ENCODE measurements around the gene PEDS1.

PEDS1 gene

DNA sequence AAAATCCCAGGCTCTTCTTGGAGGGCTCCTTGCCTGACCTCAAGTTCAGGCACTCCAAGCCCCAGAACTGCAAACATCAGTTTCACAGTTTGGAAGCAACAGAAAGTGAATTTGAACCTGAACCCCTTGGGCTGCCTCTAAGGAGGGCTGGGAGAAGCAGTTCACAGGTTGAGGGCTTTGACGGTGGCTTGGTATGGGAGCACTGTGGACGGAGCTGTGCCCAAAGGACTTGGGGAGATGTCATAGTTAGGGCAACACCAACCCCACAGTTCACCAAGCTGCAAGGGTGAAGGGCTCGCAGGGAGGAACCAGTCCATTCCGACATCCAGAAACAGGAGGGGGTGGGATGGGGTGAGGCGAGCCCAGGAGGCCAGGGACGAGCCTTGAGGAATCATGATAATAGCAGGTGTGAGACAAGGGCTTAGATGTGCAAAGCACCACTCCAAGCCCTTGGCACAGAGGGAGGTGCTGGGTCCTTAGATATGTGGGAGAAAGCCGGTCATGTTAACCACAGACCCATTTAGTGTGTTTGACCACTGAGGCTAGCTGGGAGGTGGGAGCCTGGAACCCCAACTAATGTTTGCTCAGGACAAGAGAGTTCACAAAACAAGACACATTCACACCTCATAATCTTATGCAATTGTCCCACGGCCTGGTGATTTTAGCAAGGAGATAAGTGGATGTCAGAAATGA lies 41.5 kb upstream of the PEDS1 start:
- H3K4me3 ChIP-seq (ENCODE audit: low read length) = no peak overlapping the region
- H3K36me3 ChIP-seq (ENCODE audit: control insufficient read depth, low read depth, low read length) = no peaks in the 10 kb centered on the region
- H3K4me1 ChIP-seq (ENCODE audit: control insufficient read depth, low read depth, low read length) = peaks cover 17% of the 10 kb centered on the region
- H3K9ac ChIP-seq (ENCODE audit: low read length) = no peak overlapping the region
- no peak overlapping the region for H3K27ac ChIP-seq (ENCODE audit: low read length)
- H3K27me3 ChIP-seq (ENCODE audit: control insufficient read depth, insufficient read depth, low read length) = no peaks in the 10 kb centered on the region
- H3K9me3 ChIP-seq (ENCODE audit: control insufficient read depth, low read depth, low read length) = no peaks in the 10 kb centered on the region

DNA sequence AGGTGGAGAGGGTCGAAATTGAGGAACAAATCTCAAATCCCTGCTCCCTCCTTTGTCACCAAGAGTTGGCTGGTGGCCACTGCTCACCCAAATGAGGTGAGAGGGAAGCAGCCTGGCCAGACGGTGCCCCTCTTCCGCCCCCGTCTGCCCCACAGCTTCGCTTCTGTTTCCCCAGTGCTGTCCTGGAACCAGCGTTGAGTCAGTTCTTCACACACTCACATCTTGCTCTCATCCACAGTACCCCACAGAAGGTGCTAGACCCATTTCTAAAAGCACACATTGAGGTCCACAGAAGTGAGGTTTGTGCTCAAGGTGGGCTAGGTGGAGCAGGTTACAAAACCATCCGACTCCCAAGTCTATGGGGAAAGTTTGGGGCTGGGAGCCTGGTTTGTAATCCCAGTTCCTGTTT lies 40.9 kb upstream of the PEDS1 start:
- Histone ChIP-seq H3K27me3 (ENCODE audit: control insufficient read depth, insufficient read depth, low read length) (no peaks in the 10 kb centered on the region), H3K9ac (ENCODE audit: low read length) (no peak overlapping the region), H3K36me3 (ENCODE audit: control insufficient read depth, low read depth, low read length) (no peaks in the 10 kb centered on the region), H3K4me3 (ENCODE audit: low read length) (no peak overlapping the region), H3K4me1 (ENCODE audit: control insufficient read depth, low read depth, low read length) (peaks cover 17% of the 10 kb centered on the region), H3K9me3 (ENCODE audit: control insufficient read depth, low read depth, low read length) (no peaks in the 10 kb centered on the region), H3K27ac (ENCODE audit: low read length) (no peak overlapping the region)

DNA sequence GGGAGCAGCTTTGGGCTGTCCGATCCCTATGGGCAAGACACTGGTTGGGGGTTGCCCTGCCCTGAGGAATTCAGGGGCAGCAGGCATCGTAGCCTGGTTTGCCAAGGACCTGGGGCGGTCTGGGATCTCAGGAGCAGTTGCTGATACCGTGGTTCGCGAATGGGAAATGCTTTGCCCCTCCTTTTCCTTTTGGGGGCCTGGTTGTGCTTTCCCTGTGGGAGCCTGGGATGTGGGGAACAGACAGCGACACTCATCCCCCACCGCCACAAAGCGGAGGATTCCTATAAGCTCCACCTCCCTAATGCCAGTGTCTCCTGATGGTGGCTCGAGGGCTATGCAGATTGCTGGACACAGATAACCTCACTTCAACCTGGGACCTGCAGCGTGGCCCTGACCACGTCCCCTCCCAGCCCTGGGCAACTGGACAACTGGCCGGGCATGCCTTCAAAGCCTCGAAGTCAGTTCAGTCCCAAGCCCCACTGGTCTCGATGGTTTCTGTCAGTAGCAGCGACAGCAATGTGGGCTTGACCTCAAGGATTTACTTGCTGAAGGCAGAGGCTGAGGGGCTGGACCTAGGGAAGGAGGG lies 40.4 kb upstream of the PEDS1 start:
- Histone ChIP-seq H3K9ac (ENCODE audit: low read length) (no peak overlapping the region), H3K27me3 (ENCODE audit: control insufficient read depth, insufficient read depth, low read length) (no peaks in the 10 kb centered on the region)

DNA sequence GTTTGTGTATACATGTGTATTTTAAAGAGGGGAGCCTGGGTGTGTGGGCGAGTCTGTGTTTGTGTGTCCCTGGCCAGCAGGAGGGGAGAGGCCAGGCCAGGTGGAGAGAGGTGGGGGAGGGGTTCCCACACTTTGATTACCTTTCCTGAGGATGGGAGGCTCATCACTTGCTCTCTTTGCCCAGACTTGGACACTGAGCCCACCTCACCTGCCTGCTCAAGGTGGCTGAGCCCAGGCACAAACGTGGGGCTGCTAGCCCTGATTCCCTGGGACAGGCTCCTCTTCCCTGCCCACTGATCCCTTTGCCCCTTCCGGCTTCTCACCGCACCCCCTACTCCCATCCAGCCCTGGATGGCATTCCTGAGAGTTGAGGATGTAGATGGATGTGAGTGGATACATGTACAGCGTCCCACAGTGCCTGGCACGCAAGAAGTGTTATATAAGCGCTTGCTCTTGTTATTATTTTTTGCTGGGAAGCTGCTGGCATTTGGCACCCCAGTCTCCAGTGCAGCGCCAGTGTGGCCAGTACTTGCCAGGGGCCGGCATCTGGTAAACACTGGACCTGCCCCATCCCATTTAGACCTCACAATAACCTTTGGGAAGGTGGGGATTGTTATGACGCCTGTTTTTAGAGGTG lies 39.8 kb upstream of the PEDS1 start:
- Histone ChIP-seq H3K9me3 (ENCODE audit: control insufficient read depth, low read depth, low read length) (no peaks in the 10 kb centered on the region), H3K36me3 (ENCODE audit: control insufficient read depth, low read depth, low read length) (no peaks in the 10 kb centered on the region), H3K9ac (ENCODE audit: low read length) (peak overlapping the region; percentile 85), H3K4me3 (ENCODE audit: low read length) (peak overlapping the region; percentile 76), H3K4me1 (ENCODE audit: control insufficient read depth, low read depth, low read length) (peaks cover 17% of the 10 kb centered on the region), H3K27ac (ENCODE audit: low read length) (no peak overlapping the region), H3K27me3 (ENCODE audit: control insufficient read depth, insufficient read depth, low read length) (no peaks in the 10 kb centered on the region)

More for the DNA sequence above, 40.4 kb upstream of the PEDS1 start:
- Histone ChIP-seq H3K9me3 (ENCODE audit: control insufficient read depth, low read depth, low read length) (no peaks in the 10 kb centered on the region), H3K36me3 (ENCODE audit: control insufficient read depth, low read depth, low read length) (no peaks in the 10 kb centered on the region), H3K27ac (ENCODE audit: low read length) (no peak overlapping the region), H3K4me3 (ENCODE audit: low read length) (peak overlapping the region; percentile 76), H3K4me1 (ENCODE audit: control insufficient read depth, low read depth, low read length) (peaks cover 17% of the 10 kb centered on the region)

DNA sequence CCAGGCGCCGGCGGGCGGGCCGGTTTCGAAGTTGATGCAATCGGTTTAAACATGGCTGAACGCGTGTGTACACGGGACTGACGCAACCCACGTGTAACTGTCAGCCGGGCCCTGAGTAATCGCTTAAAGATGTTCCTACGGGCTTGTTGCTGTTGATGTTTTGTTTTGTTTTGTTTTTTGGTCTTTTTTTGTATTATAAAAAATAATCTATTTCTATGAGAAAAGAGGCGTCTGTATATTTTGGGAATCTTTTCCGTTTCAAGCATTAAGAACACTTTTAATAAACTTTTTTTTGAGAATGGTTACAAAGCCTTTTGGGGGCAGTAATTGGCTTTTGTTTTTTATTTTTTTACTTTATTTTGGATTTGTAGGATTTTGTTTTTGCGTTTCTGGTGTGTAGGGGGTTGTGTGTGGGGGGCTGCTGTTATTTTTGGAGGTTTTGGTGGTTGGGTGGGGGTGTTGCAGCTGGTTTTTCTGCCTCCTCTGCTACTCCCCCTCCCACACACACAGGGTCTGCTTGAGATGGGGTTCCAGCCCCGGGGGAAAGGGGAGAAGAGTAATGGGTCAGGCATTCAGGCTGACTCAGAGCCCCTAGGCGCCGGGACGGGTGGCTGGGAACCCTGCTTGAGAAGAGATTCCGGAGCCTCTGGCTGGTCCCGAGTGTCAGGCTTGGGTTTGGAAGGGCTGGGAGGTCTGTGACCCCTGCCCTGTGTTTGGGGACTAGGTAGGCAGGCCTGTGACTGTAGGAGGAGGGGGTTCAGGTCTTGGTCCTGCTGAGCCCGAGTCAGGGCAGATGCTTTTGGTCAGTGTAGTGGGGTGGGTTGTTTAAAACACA lies 39.1 kb upstream of the PEDS1 start:
- peak overlapping the region; percentile 76 for H3K4me3 ChIP-seq (ENCODE audit: low read length)
- no peaks in the 10 kb centered on the region for H3K27me3 ChIP-seq (ENCODE audit: control insufficient read depth, insufficient read depth, low read length)
- H3K36me3 ChIP-seq (ENCODE audit: control insufficient read depth, low read depth, low read length) = no peaks in the 10 kb centered on the region
- peaks cover 17% of the 10 kb centered on the region for H3K4me1 ChIP-seq (ENCODE audit: control insufficient read depth, low read depth, low read length)
- H3K27ac ChIP-seq (ENCODE audit: low read length) = no peak overlapping the region
- H3K9me3 ChIP-seq (ENCODE audit: control insufficient read depth, low read depth, low read length) = no peaks in the 10 kb centered on the region
- peak overlapping the region; percentile 85 for H3K9ac ChIP-seq (ENCODE audit: low read length)

DNA sequence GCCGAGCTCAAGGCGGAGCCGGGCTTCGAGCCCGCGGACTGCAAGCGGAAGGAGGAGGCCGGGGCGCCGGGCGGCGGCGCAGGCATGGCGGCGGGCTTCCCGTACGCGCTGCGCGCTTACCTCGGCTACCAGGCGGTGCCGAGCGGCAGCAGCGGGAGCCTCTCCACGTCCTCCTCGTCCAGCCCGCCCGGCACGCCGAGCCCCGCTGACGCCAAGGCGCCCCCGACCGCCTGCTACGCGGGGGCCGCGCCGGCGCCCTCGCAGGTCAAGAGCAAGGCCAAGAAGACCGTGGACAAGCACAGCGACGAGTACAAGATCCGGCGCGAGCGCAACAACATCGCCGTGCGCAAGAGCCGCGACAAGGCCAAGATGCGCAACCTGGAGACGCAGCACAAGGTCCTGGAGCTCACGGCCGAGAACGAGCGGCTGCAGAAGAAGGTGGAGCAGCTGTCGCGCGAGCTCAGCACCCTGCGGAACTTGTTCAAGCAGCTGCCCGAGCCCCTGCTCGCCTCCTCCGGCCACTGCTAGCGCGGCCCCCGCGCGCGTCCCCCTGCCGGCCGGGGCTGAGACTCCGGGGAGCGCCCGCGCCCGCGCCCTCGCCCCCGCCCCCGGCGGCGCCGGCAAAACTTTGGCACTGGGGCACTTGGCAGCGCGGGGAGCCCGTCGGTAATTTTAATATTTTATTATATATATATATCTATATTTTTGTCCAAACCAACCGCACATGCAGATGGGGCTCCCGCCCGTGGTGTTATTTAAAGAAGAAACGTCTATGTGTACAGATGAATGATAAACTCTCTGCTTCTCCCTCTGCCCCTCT lies 38.2 kb upstream of the PEDS1 start:
- Histone ChIP-seq H3K36me3 (ENCODE audit: control insufficient read depth, low read depth, low read length) (no peaks in the 10 kb centered on the region), H3K27me3 (ENCODE audit: control insufficient read depth, insufficient read depth, low read length) (no peaks in the 10 kb centered on the region), H3K9me3 (ENCODE audit: control insufficient read depth, low read depth, low read length) (no peaks in the 10 kb centered on the region), H3K9ac (ENCODE audit: low read length) (peak overlapping the region; percentile 85), H3K4me3 (ENCODE audit: low read length) (peak overlapping the region; percentile 76), H3K4me1 (ENCODE audit: control insufficient read depth, low read depth, low read length) (peaks cover 21% of the 10 kb centered on the region), H3K27ac (ENCODE audit: low read length) (no peak overlapping the region)

DNA sequence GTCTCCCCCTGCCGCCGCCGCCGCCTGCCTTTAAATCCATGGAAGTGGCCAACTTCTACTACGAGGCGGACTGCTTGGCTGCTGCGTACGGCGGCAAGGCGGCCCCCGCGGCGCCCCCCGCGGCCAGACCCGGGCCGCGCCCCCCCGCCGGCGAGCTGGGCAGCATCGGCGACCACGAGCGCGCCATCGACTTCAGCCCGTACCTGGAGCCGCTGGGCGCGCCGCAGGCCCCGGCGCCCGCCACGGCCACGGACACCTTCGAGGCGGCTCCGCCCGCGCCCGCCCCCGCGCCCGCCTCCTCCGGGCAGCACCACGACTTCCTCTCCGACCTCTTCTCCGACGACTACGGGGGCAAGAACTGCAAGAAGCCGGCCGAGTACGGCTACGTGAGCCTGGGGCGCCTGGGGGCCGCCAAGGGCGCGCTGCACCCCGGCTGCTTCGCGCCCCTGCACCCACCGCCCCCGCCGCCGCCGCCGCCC lies 37.6 kb upstream of the PEDS1 start:
- Histone ChIP-seq H3K27me3 (ENCODE audit: control insufficient read depth, insufficient read depth, low read length) (no peaks in the 10 kb centered on the region), H3K9me3 (ENCODE audit: control insufficient read depth, low read depth, low read length) (no peaks in the 10 kb centered on the region), H3K9ac (ENCODE audit: low read length) (peak overlapping the region; percentile 85), H3K27ac (ENCODE audit: low read length) (no peak overlapping the region), H3K4me3 (ENCODE audit: low read length) (peak overlapping the region; percentile 76), H3K36me3 (ENCODE audit: control insufficient read depth, low read depth, low read length) (no peaks in the 10 kb centered on the region), H3K4me1 (ENCODE audit: control insufficient read depth, low read depth, low read length) (peaks cover 21% of the 10 kb centered on the region)

DNA sequence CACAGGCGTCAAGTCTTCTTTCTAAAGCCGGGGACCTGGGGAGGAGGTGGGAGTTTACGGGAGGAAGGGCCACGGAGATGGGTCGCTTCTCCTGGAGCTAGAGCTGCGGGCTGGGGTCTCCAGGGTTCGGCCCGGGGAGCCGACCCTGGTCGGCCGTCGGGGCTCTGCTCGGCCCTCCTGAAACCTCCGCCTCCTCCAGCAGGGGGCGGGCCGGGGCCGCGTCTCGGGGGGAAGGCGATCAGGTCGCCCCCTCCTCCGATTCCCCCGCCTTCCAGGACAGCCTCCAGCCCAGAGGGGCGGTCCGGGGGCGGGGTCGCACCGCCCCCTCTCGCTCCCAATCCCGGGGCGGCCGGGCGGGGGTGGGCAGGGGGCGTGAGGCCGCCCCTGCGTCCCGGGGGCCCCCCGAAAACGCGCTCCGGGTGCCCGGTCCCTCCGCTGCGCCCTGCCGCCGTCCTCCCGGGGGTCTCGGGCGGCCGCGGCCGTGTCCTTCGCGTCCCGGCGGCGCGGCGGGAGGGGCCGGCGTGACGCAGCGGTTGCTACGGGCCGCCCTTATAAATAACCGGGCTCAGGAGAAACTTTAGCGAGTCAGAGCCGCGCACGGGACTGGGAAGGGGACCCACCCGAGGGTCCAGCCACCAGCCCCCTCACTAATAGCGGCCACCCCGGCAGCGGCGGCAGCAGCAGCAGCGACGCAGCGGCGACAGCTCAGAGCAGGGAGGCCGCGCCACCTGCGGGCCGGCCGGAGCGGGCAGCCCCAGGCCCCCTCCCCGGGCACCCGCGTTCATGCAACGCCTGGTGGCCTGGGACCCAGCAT lies 36.9 kb upstream of the PEDS1 start, which contains the start of gene CEBPB:
Gene CEBPB, plus strand, starts transcription at position 580 of the 814 bp plus-strand sequence. Its CDS starts 204 bp downstream, at position 784.
- Histone ChIP-seq H3K4me3 (ENCODE audit: low read length) (peak within 1 kb of the TSS; percentile 76), H3K9ac (ENCODE audit: low read length) (peak within 1 kb of the TSS; percentile 85), H3K9me3 (ENCODE audit: control insufficient read depth, low read depth, low read length) (no peaks in the 10 kb centered on the region), H3K4me1 (ENCODE audit: control insufficient read depth, low read depth, low read length) (peaks cover 21% of the 10 kb centered on the region), H3K27me3 (ENCODE audit: control insufficient read depth, insufficient read depth, low read length) (peaks cover 5% of the 10 kb centered on the region), H3K27ac (ENCODE audit: low read length) (no peak within 1 kb of the TSS), H3K36me3 (ENCODE audit: control insufficient read depth, low read depth, low read length) (no peaks in the 10 kb centered on the region)

DNA sequence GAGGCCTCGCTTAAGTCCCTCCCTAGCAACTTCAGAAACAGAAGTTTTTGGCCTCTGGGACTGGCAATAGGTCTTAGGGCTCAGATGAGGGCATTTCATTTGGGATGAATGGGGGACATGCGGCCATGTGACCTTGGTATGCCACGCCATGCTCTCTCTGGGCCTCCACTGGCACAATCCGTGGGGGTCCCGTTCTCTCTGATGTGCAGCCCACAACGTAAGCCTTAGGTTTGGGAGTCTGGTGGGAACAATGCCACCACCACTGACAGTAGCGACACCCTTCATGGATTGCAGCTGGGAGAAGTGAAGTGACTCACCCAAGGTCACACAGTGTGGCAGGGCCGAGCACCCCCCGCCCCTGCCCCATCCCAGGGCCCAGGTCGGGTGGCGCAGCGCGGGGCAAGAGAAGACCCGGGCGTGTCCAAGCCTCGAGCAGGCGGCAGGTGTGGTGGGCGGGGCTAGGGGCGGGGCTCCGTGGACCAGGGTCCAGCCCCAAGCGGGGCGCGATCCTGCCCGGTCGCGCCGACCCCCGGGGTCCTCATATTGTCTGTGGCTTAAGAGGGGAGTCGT lies 36.2 kb upstream of the PEDS1 start:
- Histone ChIP-seq H3K27me3 (ENCODE audit: control insufficient read depth, insufficient read depth, low read length) (peaks cover 5% of the 10 kb centered on the region), H3K4me1 (ENCODE audit: control insufficient read depth, low read depth, low read length) (peaks cover 21% of the 10 kb centered on the region), H3K4me3 (ENCODE audit: low read length) (peak overlapping the region; percentile 56), H3K27ac (ENCODE audit: low read length) (no peak overlapping the region), H3K9me3 (ENCODE audit: control insufficient read depth, low read depth, low read length) (no peaks in the 10 kb centered on the region), H3K36me3 (ENCODE audit: control insufficient read depth, low read depth, low read length) (no peaks in the 10 kb centered on the region), H3K9ac (ENCODE audit: low read length) (no peak overlapping the region)

Measured in iPS-18a (cell line).